Stimulated activated CD8-positive, alpha-beta memory T cell treated with anti-CD3 and anti-CD28 coated beads, Interleukin-15, amount 100 ng/mL, for 48 hours (primary cell): ENCODE results near the gene LRBA.

Experiments
- DNase-seq, 2 donors: peaks; one replicate each; pipeline ENCODE4 v3.0.0-alpha.2; 2020; ENCODE audit warnings: low read depth in 2 of 2

Gene LRBA

DNA sequence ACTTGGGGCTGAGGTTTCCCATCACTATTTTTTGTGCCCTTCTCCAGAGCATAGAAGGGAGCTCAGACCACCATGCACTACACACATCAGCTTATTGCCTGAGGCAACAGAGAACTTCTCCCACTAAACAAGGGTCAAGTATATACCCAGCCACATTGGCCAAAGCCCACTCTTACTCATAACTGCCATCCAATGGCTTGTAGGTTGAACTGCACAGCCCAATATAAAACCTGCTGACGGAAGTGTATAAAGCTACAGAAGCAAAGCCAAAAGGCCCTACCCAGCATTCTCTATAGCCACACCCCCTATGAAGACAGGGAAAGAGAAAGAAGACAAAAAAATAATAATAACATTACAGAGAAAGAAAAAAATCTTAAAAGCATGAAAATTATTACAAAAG is 139.7 kb downstream of the LRBA start:
- no peak for DNase-seq

DNA sequence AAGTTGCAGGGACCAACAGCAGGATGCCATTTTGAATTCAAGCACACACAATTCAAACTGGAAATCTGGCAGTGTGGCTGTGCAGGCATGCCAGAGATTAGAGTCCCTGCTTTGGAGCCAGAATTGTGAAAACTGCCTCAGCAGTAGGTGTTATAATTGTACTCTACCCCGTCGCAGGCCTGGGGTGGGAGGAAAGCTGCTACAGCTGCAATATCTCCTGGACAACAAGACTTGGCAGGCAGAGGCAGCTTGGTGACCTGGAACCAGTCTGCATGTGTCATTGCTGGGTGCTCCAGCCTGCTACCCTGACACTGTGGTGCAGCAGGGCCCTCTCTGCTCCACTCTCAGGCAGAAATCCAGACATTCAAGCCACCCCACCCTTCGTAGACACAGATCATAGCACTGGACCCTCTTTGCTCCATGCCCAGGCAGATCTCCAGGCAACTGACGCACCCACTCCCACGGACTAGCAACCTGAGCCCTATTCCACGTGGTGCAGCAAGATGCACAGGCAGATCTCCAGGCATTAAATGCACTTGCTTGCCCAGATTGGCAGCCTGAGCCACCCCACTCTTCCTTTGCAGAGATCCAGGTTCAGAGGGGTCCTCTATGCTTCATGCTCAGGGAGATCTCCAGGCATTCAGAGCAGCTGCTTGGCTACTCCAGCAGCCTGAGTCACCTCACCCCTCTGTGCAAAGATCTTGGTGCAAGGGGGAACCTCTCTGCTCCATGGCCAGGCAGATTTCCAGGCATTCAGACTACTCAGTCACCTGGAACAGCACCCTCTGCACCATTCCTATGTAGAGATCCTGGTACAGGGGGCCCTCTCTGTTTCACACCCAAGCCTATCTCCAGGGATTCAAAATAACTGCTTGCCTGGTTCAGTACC is 140.5 kb downstream of the LRBA start:
- DNase-seq = no peak

DNA sequence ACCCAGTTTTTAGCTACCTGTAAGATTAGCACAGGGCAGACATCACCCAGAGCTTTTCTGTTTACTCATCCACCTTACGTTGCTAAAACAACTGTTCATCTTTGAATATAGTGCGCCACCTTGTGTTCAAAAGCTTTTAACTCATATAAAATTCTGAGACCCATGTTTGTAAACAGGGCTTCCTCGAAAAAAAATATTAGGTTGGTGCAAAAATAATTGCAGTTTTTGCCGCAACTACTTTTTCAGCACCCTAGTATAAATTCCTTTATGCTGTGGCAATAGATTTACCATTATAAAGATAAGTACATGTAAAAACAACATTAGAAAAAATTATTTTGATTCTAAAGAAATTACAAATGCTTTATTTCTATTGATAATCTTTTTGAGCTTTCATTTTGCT is 147.9 kb downstream of the LRBA start:
- no peak for DNase-seq

DNA sequence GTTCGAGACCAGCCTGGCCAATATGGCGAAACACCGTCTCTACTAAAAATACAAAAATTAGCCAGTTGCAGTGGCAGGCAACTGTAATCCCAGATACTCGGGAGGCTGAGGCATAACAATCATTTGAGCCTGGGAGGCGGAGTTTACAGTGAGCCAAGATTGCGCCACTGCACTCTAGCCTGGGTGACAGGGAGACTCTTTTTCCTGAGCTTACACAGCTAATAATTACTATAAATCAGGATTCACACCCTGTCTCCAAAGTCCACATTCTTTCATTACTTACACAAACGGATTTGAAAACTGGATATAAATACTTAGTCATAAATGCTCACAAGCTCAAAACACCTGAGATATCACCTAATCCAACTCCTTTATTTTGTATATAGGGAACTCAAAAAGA is 151.6 kb downstream of the LRBA start:
- no peak for DNase-seq

DNA sequence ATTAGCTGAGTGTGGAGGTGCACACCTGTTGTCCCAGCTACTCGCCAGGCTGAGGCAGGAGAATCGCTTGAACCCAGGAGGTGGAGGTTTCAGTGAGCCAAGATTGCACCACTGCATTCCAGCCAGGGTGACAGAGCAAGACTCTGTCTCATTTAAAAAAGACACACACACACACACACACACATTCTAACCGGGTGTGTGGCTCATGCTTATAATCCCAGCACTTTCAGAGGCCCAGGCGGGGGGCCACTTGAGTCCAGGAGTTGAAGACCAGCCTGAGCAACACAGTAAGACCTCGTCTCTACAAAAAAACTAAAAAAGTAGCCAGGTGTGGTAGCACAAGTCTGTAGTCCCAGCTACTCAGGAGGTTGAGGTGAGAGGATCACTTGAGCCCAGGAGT is 152.3 kb downstream of the LRBA start:
- DNase-seq = no peak

DNA sequence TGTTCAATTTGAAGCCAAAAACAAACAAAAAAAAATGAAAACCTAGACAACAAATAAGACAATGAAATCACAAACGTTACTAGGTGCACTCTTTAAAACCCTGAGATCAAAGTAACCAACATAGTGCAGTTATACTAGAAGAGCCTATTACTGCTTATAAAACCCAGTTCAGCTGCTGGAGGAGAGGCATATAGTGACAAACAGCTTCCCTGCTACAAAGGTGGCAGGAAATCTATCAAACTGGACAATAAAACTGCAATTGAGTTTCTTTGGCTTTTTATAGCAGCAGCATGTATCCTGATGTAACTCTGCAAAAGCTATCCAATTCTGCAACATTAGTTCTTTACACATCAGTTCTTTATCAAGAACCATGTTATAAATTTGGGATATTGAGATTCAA is 155.6 kb downstream of the LRBA start:
- DNase-seq = no peak

DNA sequence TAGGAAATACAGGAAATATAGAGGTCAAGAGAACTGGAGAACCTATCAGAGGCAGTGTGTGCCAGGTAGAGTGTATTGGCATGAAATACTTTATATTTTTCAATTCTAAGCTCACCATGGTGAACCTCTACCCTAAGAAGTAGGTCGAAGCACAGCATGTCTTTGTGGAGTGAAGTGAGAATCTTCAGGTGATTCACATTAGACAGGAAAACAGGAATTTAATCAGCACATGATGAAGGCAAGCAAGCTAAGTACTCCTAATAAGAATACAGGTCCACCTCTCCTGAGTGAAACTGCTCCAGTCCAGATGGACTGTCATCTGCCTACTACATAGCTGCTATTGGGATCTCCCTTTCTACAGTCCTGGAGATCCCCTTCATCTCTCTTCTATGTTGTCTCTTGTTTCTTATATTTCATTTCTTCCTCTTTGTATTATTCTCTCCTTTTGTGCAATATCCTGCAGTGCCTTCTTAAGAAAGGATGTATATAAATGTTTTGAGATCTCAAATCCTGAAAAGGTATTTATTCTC is 159.0 kb downstream of the LRBA start:
- DNase-seq = no peak

DNA sequence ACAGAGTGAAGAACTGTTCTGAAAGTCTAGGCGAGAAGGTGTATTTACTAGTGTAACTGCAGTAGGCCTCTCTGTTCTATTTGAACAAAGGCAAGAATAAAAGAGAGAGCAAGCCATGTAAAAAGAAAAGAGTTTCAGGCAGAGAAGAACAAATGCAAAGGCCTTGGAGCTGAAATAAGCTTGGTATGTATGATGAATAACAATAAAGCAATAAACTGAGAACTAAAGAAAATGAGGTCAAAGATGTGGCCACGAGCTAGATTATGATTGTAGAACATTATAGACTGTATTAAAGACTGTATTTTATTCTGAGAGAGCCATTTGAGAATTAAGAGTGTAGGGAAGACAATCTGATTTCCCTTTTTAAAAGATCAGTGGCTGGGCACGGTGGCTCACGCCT is 160.5 kb downstream of the LRBA start:
- DNase-seq = no peak

DNA sequence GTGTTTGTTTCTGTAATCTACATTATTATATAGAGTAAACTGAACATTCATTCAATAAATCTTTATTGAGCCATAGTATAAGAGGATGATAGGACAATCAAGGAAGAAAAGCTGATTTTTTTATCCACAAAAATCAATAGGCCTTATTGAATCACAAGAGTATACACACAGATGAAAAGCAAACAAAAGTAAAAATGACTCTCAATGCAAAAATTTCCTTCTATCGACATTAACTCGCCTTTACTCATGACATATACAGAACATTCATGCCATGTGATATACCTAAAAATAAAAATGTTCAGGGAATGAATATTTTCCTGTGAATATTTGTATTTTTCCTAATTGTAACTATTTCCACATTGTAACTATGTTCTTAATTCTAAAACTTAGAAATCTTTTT is 161.2 kb downstream of the LRBA start:
- no peak for DNase-seq

DNA sequence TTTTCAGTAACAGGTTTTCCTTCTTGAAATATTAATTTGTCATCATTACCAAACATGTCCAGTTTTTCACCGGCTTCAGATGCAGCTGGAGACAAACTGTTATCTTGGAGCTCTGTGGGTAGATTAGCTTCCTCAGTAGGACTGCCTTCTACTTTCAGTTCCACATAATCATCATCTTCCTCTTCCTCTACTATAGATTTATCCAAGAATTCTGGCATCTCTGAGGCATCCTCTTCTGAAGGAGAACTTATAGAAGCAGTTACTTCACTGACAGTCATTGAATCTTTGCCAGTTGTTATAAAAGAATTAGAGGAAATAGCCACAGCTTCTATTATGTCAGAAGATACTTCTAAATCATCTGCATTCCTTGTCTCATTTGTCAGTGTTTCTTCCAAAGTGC is 162.9 kb downstream of the LRBA start:
- DNase-seq = no peak

DNA sequence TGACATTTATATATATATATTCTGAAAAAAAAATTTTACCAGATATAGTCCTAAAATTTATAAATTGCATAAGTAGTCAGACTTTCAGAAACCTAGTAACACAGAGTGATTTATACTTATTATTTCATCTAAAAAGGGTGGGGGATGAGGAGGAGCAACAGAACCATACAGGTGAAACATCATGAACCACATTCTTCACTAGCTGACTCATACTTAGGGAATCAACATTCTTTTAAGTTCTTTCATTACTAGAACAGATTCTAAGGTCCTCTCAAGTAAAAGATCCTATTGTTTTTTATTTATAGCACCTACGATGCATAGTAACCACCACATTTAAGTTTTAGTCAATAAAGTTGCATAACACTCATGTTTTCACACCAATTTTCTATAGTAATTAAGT is 166.1 kb downstream of the LRBA start:
- no peak for DNase-seq

DNA sequence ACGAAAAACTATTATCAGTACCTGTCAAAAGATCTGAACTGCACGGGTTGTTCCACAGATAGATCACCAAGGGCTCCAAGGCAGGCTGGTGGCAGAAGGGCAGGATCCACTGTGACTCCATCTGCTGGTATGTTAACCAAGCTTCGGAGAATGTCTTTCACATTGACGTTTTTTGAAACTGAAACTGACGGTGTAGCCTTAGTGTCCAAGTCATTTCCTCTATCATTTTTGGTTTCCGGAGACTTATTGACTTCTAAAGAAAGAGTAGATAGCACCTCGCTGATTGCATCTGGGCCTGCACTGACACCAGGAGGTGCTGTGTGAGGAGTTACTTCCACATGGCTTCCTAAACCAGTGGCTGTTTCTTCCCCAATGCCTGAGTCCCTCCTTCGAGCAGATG is 186.9 kb downstream of the LRBA start:
- peak; percentile 17 to 36 for DNase-seq

DNA sequence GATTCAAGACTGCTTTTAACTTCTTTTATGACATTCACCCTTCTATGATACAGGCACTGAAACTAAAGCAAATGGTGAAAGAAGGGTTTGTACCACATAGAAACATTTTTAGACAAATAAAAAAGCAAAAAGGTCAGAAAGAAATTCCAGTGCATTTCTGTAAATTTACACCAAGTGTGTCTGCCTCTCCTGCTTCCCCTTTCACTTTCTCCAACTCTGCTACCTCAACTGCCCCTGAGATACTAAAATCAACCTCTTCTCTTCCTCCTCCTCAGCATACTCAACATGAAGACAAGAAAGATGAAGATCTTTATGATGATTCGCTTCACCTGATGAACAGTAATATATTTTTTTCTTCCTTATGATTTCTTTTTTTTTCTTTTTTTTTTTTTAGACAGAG is 187.9 kb downstream of the LRBA start:
- DNase-seq = no peak

DNA sequence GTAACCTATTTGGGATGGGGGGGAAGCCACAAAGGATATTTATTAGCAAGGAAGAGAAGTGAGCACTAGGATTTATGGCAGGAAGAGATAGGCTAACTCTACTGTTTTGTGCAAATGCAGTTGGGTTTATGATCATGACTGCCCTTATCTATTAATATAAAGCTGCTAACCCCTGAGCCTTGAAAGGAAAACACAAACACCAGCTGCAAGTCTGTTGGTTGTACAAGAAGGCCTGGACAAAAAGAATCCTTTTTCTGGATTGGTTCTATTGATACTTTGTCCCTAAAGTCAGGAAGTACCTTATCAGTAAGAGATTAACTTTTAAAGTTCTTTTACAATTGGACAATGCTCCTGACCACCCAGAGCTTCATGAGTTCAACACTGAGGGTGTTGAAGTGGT is 188.8 kb downstream of the LRBA start:
- DNase-seq = no peak

DNA sequence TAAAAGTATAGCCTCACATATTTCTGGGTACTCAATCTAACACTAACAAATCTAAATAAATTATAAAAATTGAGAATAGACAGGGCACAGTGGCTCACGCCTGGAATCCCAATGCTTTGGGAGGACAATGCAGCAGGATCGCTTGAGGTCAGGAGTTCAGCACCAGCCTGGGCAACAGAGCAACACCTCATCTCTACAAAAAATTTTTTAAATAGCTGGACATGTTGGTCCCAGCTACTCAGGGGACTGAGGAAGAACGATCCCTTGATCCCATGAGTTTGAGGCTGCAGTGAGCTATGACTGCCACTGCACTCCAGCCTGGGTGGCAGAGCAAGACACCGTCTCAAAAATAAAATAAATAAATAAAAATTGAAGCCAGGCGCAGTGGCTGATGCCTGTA is 192.7 kb downstream of the LRBA start:
- DNase-seq = no peak

DNA sequence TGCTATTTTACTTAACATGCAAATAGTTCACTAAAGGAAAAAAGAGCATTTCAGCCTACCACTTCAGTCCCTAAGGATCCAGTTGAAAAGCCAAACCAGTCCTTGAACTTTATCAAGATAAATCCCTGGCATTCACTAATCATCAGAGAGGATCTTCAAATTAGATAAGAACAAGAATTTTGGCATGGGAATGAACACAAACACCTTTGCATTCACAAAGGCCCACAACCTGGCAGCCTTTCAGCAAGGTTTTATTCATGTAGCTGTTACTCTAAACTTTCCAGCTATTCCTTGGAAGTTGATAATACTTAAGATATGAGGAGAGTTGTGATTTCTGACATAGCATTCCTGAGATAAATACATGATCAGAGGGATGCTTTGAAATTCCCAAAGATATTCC is 193.4 kb downstream of the LRBA start:
- DNase-seq = no peak

DNA sequence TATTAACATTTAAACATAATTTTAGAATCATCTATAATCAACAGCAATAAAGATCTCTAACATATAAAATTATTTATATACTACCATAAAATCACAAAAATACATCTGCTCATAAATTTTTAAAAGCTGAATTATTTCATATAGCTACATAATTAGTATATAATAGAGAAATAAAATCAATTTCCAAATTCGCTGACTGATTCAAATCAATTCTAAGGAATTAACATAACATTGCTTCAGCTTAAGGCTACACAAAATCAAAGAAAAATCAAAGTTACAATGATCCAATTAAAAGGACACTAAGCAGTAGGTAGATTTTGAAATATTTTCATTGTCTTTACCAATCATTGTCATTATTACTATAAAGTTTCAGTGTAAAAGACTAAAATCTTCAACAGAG is 194.7 kb downstream of the LRBA start:
- DNase-seq = no peak

DNA sequence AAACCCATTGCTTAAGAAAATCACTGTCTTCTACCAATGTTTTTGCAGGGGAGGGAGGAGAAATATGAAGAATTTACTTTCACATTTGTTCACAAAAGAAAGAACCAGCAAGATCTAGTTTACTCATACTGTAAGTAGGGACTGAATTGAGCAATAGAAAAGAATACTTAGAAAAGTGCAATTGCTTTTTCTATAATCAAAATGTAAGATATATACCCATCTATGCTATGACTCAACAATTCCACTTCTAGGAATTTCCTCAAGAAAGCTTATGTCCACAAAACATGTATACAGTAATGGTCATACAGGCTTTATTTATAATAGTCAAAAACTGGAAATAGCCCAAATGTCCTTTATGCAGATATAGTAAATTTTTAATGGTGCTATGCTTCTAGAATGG is 196.4 kb downstream of the LRBA start:
- no peak for DNase-seq

DNA sequence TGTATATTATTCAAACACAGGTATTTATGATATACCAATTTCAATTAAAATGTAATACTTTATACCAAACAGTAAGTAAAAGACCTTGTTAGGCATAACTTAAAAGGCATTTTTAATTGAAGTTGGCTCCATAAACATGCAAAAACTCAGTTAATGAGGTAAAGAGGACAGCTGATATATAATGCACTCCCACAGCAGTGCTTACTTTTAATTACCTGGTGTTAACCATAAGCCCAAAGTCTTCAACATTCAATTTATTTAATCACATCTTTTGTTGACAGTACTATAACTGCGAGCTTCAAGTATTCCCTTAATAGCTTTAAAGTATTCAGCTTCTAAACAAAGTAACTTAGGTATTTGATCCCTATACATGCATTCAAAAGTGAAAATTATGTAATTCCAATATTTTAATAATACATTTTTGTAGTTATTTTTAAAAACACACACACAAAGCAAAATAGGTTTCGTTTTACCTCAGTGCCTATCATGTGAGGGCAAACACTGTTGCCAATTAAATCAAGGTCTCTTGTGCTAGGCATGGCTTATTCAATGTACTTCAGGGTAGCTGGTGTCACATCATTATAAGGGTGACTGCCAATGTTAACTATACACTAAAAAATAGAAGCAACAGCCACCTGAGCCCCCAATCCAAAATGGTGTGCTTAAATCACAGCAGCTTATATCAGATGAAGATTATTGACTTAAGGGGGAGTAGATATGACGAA is 197.1 kb downstream of the LRBA start:
- DNase-seq = no peak

DNA sequence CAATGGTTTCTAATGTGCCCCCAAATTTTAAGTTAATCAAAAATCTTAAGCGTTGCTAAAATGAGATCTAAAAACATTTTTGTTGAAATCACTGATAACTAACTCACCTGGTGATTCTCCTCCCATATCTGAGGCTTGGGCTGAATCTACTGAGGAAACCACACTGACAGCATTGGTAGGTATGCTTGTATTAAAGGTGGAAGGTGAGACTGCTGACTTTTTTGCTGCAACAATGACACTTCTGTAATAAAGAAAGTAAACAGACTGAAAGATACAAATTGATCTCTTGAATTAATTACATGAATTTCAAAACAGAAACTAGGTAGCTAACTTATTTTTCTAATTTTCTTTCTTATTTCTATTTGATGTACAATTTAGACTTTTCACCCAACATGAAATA is 198.1 kb downstream of the LRBA start:
- no peak for DNase-seq

DNA sequence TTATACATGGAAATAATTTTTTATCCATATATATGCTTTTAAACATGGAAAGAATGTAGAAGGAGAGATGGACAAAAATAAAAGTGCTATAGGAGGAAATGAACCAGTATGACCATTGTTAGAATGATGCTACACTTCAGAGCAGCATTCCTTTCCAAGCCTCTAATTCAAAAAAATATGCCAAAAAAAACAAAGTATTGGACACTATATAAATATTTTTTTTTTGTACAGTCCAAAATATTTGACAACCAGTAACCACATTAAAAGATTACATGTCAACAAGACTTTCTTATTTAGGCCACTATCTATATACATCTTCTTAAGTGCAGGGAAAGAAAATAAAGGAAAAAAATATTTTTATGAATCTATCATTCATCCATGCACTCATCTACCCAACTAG is 198.6 kb downstream of the LRBA start:
- no peak for DNase-seq

DNA sequence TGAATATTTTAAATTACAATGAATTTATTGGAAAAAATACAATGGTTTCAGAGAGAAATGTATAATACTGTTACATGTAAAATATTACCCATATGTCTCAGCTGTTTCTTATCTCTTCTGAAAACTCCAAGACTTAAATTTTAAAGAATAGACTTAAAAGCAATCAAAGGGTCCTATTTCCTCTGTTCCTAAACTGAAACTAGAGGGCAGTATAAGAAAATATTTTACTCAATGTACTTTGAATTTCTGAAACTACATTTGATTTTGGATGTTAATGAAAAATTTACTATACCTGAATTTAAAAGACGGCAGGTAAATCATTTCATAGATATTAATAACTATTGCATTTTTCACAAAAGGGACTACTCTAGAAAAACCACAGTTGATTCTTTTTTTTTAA is 200.2 kb downstream of the LRBA start:
- no peak for DNase-seq
